ENCODE results near the gene SNX14.
"Not testable (repeated sequence)": the region's sequence is repeated elsewhere in the genome, so short reads cannot be mapped to it uniquely, and the experiment has no call there.

SNX14 gene, protein sequence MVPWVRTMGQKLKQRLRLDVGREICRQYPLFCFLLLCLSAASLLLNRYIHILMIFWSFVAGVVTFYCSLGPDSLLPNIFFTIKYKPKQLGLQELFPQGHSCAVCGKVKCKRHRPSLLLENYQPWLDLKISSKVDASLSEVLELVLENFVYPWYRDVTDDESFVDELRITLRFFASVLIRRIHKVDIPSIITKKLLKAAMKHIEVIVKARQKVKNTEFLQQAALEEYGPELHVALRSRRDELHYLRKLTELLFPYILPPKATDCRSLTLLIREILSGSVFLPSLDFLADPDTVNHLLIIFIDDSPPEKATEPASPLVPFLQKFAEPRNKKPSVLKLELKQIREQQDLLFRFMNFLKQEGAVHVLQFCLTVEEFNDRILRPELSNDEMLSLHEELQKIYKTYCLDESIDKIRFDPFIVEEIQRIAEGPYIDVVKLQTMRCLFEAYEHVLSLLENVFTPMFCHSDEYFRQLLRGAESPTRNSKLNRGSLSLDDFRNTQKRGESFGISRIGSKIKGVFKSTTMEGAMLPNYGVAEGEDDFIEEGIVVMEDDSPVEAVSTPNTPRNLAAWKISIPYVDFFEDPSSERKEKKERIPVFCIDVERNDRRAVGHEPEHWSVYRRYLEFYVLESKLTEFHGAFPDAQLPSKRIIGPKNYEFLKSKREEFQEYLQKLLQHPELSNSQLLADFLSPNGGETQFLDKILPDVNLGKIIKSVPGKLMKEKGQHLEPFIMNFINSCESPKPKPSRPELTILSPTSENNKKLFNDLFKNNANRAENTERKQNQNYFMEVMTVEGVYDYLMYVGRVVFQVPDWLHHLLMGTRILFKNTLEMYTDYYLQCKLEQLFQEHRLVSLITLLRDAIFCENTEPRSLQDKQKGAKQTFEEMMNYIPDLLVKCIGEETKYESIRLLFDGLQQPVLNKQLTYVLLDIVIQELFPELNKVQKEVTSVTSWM

DNA sequence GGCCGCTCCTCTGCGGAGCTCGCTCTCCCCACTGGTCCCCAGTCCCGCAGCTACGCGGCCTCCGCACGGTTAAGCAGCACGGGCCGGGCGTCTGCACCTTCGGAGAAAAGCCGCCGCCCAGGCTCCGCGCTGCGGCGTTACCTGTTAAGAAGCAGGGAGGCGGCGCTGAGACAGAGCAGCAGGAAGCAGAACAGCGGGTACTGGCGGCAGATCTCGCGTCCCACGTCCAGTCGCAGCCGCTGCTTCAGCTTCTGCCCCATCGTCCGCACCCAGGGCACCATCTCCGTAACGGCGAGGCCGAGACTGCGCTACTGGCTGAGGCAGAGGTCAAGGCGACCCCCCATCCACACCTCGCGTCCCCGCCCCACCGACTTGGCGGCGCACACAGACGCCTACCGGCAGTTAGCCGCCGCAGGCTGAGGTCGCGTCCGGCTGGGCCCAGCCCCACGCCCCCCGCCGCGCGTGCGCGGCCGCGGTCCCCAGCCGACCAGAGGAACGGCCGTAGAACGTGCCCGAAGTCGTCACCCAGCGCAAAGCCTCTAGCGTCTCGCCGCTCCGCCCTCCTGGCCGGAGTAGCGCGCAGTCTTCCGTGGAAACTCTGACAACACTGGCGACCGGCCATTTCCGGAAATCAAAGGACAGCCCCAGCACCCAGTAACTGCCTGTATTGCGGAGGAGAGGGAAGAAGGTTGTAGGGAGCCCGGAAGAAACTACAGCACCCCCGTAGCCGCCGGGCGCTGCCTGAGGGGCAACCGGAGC, at the start of gene SNX14:
Gene SNX14, minus strand, starts transcription at position 421 of the 759 bp plus-strand sequence. Its CDS starts 140 bp downstream, at position 281.
- DNase-seq = peak; percentile 95

DNA sequence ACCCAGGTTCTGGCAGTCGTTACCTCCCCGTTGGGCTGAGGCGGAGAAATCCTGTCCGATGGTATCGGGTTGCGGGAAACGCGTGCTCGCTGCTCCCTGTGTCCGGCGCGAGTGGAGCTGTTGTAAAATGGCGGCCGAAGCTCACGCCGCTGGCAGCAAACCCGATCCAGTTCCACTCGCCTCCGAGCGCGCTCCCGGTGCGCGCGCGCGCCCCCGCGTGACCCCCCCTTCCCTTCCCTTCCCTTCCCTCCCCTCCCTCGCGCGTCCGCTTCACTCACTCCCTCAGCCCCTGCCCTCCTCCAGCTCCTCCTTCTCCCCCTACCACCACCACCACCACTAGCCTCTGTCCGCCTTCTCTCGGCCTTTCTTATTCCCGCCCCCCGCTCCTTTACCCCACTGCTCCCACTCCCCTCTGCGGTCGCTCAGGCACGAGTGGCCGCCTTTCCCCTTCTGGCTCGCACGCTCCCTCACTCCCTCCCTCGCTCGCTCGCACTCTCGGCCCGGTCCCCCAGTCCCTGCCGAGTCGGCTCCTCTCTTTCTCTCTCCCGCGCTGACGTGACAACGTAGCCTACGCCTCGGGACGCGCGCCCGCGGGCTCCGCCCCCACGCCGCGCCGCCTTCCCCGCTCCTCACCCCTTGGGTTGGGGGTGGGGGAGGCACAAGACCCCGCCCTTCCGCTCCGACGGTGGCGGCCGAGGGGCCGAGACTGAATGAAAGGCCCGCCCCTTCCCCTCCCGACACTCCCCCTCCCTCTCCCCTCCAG, 49.3 kb upstream of the SNX14 start, which contains the start of gene SYNCRIP:
Gene SYNCRIP, minus strand, starts transcription at position 113 of the 763 bp plus-strand sequence. CDS start 1,447 bp downstream, outside the sequence.
- peak; percentile 98 for DNase-seq

DNA sequence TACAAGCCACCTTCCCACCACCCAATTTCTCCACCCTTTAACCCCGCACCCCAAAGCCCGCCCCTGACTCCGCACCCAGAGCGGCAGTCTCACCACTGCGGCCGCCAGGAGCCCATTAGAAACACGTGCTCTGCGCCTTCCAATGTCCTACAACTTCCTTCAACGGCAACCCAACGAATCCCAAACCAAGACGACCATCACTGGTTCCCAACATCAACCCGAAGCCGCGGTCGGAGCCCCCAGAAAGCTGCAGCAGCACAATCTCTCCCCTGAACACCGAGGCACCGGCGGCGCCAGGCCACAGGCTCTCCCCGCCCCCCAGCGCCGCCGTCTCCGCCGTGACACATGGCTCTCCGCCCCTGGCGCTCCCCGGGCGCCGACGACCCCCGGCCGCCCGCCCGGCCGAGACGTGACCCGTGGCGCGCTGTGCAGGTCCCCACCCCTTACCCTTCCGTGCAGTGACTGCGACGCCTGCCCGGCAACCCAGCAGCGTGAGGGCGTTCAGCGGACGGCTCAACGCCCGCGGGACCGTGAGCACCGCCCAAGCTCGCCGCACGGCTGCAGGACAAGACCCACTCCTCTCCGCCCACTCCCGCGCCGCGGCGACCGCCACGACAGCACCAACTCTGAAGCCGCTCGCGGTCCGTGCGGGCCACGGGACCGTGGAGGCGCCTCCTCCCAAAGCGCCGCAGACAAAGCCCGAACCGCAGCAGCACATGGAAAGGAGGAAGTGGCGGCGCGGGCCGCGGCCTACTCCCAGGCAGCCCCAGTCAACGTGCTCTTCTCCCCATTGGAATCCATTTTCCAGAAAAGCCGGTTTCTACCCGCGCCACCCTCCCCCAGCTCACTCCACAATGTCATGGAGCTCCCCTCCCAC, 48.5 kb upstream of the SNX14 start:
- peak; percentile 65 for DNase-seq

DNA sequence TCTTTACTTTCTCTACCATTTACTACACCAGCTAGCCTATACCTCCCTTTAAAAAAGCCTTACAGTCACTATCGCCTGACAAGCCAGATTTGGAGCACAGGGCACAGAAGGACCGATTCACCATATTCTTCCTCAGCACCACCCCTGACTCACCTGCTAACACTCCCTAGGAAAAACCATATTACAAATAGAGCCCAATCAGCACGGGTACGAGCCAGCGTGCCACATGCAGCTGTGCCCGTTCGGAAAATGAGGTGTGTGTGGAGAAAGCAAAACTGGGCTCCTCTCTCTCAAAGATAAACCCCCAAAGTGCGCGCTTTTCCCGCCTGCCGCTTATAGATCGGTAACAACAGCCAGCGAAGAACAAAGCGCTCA, 47.9 kb upstream of the SNX14 start:
- DNase-seq = no peak

DNA sequence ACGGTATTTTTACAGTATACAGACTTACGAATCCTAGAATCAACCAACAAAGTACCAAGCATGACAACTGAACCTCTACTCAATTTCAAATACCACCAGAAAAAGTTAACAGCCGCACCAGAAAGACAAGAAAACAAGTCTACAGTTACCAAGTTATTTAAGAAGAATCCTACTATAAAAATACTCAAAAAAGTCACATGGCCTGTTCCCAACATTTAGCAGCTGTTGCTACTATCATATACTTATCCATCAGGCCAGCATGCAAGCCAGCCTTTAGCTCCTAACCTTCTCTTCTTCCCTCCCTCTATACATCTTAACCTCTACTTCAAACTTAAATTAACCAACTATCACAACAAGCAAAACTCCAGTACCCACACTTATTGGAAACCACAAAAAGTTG, 47.2 kb upstream of the SNX14 start:
- no peak for DNase-seq

DNA sequence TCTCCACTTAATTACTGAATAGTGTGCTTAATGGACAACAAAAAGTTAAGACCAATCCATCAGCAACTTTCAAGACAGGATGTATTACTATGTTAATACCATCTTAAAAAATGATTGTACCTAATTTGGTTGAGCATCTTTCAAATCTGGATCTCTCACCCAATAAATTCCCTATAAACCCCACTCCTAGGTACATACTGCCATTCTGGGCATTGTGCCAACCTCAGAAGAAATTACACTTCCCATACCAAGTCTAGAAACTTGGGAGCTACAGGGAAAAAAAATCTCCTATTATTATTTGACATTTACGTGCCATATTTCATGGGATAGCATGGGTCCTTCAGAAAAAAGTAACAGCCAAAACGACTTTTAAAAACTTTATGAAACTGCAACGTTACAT, 43.9 kb upstream of the SNX14 start:
- DNase-seq = no peak

DNA sequence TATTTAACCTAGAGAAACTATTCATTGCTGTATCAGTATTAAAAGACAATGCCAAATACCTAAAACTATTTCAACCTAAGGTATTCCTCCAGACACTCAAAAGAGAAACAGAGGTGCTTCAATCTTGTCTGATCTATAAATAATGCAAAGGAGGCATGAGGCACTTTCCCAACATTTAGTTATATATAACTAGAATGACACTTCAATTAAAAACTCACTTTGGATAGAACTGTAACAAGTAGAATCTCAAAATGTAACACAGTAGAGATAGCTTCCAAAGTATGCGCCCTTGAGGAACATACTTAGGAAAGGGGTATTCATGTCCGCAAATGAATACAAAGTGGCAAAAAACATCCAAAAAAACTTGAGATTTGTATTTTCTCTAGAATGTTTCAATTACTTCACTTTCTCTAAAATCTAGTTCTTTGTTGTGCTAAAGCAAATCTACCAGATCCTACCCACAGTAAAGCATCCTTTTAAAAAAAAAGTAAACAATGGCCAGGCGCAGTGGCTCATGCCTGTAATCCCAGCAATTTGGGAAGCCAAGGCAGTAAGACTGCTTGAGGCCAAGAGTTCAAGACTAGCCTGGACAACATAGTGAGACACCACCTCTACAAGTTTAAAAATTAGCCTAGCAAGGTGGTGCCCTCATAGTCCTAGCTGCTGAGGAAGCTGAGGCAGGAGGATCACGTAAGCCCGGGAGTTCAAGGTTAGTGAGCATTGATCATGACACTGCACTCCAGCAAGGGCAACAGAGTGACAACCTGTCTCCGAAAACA, 38.7 kb upstream of the SNX14 start:
- DNase-seq = no peak

DNA sequence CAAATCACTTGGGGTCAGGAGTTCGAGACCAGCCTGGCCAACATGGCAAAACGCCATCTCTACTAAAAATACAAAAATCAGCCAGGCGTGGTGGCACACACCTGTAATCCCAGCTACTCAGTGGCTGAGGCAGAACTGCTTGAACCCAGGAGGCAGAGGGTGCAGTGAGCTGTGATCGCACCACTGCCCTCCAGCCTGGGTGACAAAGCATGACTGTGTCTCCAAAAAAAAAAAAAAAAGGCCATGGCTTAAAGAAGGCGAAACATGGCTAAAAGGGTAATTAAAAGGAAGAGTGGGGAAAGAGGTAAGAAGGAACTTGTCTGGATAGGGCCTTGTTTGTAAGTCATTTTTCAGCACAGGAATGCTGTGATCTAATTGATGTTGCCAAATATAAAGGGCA, 37.5 kb upstream of the SNX14 start:
- DNase-seq = not testable (repeated sequence)

DNA sequence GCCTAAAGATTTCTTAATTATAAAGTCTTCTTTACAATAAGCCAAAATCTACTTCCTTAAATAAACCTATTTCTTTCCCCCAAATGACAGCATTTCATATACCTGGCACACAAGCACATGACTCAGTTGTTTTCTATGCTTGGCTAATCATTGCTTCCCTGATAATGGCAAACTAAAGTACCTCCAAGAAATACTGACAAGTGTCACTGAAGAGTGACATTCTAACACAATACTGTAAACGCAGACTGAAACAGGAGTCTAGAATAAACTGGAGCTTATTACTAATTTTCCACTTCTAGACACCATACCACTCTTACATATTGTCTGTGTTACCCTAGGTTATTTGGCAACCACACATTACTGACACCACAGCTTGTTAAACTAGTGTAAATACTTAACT, 34.7 kb upstream of the SNX14 start:
- DNase-seq = no peak

DNA sequence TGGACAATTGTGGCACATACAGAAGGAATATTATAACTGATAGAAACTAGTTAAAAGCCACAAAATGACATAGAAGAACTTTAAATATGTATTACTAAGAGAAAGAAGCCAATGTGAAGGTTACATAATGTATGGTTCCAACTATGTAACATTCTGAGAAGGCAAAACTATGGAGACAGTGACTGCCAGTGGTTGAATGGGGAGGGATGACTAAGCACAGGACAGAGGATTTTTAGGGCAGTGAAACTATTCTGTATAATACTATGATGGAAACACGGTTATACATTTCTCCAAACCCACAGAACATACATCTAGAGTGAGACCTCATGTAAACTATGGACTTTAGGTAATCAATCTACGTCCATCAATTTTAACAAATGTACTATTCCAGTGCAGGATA, 26.6 kb upstream of the SNX14 start:
- DNase-seq = no peak

DNA sequence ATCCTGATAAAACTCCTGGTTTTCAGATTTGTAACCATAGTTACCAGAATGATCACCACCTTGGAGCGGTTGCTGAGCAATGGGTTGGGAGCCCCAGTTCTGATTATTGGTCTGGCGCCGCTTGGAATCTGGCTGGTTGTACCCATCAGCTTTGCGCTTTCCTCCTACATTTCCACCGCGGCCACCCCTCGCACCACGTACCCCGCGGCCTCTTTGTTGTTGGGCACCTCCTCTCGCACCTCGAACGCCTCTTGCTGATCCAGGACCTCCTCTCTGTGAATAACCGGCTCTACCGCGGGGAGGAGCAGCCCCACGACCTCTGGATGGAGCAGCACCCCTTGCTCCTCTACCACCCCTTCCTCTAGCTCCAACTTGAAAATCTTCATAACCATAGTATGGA, 21.1 kb upstream of the SNX14 start:
- DNase-seq = no peak

DNA sequence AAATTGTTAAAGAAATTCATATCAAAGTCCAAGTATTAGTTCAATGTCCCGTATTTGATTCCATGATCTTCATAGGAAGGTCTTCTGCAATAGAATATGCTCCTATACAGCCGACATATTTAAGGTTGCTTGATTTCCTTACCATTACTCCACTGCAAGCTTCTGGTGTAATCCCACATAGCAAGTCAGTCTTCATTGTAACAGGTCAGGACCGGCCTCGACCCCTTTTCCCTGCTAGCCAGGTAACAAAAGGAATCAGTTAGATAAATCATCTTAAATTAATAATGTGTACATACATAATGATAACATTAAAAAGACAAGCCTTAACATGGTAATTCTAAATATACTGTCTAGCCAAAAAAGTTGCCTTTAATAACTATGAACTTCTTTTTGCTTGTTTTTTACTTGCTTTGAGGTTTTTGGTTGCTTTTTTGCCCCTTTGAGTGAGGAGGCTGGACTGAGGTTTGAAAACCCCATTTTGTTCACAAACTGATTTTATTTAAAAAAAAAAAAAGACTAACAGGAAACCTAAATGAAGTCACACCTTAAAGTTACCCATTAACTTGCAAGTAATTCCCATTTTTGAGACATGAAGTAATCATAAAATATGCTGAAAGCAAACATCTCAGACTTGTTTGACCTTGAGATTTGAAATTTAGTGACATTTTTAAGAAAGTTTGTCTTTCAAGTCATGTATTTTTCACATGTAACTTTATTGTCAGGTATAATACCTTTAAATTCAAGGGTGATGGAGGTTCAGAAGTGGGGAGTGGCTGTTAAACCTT, 19.2 kb upstream of the SNX14 start:
- no peak for DNase-seq

DNA sequence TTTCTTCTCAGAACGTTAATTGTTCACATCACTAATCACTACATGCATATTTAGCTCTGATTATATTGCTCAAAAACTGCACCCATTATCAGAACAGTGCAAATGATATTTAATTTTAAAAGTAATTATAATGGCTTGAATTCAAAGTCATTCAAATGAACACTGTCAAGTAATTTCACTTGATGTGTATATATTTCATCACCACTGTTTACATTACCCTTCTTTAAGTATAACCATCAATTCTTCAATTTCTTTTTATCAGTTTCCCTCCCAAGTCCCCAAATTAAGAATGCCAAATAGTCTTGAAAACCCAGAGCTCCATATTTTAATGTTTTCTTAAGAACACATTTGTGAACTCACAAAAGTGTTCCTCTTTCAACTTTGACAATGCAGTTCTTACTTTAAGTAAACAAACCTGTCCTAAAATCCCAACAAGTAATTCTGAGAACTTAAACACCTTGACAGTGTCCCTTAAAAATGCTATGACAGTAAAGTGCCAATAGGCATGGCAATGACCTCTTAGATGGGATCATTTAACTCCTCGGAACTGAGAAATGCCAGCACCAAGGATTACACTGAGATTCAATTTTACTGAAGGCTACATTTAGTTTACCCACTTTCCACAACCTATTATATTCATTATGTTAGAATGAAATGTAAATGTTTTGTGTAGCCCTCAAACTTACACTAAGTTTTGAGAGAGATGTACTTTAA, 16.7 kb upstream of the SNX14 start:
- DNase-seq = no peak

DNA sequence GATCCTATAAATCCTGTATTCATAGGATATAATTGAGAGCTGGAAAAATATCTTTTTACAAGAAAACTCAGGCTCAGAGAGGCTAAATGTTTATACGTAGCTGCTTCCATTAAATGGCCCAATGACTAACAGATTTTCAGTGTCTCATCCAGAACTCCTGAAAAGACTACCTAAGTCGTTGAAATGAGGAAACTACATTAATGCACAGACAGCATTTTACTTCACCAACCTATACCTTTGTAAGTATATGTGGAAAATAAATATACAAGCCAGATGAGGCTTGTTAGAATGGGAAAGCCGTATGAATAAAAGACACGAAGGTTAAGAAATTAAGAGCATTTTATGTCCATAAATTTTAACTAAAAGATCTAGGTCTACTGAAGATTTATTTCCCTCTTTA, 8.4 kb upstream of the SNX14 start:
- no peak for DNase-seq

DNA sequence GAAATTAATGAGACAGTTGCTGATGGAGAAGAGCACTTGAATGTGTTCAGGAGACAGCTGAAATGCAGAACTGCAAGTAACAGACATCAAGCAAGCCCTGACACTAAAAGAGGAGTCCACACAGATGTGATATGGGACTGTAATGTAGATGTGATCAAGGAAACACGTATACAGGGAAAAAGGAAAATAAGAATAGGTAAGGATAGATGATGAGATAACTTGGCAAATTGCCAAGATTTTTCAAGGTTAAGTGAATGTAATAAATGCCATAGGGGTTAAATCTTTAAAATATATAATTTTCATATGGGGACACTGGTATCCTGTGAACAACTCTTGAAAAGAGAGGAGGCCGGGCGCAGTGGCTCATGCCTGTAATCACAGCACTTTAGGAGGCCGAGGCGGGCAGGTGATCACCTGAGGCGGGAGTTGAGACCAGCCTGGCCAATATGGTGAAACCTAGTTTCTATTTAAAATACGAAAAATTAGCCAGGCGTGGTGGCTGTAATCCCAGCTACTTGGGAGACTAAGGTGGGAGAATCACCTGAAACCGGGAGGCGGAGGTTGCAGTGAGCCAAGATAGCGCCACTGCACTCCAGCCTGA, 7.2 kb upstream of the SNX14 start:
- peak; percentile 9 for DNase-seq

DNA sequence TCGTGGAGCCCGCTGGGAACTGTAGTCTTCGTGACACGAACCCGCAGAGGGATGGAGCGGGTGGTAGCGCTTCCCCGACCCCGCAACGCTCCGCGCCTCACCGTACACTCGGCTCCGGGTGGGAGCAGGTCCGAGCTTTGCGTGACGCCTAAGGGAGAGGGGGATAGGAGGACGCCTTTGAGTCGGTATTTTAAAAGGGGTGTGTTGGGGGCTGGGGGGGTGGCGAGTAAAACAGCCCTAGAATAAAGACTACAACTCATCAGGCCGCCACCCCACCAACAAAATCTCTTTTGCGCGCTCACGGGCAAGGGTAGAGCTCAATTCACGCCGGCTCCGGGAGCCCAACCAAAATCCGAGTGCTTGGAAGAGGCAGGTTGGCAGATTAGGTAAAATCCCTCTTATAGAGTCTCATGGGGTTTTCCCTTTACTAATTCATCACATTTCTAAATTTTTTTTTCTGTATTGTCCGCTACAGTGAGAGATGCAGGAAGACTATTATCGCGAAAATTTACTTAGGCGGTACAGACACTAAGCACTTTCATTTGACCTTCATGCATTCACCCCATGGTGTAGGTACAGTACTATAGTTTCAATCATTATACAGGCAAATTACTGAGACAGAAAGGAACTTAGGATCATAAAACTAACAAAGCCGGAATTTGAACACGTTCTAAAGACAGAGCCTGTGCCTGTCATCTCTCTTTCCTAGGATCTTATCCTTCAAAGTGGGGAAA, 706 bp upstream of the SNX14 start:
- DNase-seq = peak; percentile 67

DNA sequence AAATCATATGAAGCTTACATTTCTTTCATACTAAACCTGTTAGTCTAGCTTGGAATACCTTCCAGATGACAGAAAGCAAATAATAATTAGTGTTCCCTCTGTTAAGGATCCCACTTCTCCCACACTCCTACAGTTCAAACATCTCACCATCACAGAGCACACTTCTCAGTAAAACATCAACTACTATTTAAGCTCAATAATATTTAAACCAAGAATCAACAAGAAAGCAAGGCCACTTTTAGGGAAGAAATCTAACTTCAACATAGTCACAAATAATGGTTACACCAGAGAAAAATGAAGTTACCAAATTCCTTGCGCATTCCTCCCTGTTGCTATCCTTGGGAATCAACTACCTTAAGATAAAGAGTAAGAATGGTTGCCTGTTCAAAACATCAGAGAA, 1.6 kb downstream of the SNX14 start:
- DNase-seq = no peak

DNA sequence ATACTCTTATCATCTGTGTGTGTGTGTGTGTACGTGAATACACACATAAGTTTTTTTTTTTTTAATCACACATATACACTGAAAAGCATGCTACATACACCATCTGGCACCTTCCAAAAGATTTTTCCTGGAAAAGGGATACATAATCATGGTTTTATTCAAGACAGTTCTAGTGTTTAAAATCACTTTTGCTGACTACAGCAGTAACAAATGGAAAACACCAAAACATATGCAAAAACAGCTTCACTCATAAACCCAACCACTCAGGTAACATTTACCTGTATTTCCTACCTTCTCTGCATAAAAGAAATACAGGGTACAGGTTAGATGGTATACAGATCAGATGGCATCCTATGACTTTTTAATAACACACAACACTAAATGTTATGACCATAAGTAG, 2.5 kb downstream of the SNX14 start:
- DNase-seq = no peak

All from DMS53 (cell line).